HPDE6-E6E7 (cell line): Measurements from ENCODE around the gene PIRT.
"Not testable (repeated sequence)": the region's sequence is repeated elsewhere in the genome, so short reads cannot be mapped to it uniquely, and the experiment has no call there.

Experiments used
- DNase-seq: peaks from one replicate; pipeline ENCODE4 v3.0.0; 2011; ENCODE audit warnings: missing footprints; ENCODE audit errors: extremely low spot score

The PIRT gene

DNA sequence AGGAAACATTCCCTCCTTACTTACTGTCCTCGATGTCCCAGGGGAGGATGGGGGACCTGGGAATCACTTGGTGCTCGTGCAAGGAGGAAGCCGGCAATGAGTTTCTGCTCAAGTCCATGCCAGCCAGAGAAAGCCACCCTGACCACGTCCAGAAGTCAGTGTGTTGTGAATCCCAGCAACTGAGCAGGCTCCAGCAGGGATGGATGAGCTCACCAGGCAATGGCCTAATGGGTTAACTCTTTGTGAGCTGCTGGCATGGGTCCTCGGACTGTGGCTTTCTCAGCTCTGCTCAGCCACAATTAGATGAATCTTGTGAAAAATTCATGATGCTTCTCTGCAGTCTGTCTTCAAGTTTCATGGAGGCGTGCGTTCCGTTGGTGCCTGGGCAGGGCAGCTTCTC is at the start of gene PIRT:
Gene PIRT, minus strand, starts transcription at position 167 of the 400 bp plus-strand sequence. CDS start 12,442 bp downstream, outside the sequence.
- DNase-seq, result no peak

DNA sequence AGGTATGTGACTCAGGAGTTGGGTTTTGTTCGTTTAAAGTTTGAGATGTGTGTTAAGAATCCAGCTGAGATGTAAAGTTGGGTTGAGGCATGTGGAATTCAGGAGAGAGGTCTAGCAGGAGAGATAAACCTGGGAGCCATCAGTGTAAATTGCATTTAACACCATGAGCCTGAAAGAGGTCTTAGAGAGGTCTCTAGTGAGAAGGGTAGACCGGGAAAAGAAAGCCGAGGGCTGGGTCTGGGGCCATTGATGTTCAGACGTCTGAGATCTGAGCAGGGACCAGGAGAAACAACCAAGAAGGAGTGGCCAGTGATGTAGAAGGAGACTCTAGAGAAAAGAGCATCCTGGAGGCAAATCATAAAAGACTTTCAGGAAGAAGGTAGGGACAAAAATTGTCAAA is 44.1 kb upstream of the PIRT start:
- no peak for DNase-seq

DNA sequence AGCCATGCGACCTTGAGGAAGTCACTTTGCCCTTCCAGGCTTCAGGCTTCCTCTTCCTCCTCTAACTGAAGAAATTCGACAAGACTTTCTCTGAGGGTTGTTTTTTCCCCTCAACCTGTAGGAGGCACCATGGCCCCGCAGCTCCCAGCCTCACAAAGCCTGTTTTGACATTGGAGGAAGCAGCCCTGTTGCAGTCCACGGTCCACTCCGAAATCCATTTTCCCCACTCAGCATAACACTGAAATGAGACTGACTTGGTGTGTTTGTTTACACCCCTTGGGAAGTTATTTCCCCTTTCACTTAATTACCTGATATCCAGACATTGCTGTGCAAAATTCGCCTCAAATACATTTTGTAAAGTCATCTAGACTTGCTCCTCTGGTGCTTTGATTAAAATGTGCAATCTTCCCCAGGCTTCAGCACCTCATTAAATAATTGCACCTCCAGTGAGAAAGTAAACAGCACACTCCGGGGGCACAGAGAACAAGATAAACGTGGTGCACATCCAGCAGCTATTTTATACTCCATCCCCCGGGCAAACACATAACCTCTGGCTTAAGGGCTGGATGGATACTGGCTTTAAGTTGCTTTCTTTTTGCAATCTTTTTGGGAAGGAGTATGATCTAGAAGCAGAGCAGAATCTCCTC is 41.4 kb upstream of the PIRT start:
- DNase-seq, result no peak

DNA sequence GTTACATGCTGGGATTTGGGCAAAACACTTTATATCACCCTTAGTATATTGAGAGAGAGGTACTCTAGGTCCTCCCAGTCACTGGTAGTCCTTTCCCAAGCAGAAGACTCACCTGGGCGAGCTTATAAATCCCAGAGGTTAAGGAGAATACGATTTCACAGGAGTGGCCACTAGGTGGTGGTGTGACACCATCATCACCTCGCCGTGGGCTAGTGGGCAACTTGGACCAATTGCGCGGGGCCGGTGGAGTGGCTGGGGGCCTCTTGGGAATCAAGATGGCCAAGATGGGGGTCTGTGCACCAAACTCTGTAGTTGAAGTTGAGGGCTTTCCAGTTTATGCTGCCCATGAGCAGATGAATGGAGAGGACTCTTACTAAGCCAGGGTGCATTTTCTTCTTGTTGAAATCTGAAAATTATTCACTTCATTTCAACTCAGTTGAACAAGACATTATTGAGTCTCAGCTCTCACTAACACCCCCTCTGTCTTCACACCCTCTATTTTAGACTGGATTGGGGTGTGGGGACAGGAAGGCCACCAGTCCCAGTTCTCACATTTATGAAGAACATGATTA is 38.2 kb upstream of the PIRT start:
- DNase-seq, result peak; percentile 17

DNA sequence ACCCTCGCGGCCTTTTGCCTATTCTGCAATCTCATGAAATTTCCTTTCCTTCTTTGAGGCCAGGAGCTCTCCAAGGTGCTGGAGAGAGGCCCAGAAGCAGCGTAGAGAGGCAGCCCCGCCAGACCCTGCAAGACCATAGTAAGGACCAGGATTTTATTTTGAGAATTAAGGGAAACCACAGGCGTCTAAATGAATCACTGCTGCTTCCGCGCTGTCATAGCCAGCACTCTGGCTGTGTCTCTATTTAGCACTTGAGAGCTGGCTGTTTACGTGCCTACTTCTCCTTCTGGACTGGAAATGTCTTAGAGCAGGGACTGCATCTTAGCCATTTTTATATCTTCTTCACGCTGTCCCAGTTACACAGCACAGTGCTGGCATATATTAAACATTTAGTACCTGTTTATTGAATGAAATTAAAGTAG is 37.6 kb upstream of the PIRT start:
- no peak for DNase-seq

DNA sequence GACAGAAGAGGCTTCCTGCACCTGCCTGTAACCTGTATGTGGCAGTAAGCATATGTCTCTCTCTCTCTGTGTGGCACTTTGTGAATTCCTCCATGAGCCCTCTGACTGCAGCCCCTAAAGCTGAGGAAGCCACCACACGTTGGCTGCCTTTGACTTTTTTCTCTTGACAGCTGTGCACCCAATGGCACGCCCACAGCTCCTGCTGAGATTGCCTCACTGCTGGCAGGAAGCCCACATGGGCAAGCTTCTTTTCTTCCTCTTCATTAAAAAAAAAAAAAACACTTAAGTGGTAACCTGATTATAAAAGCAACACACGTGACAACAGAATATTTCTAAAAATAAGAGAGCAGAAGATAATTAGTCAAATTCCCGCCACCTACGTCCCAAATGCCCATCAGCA is 34.0 kb upstream of the PIRT start:
- DNase-seq, result no peak

DNA sequence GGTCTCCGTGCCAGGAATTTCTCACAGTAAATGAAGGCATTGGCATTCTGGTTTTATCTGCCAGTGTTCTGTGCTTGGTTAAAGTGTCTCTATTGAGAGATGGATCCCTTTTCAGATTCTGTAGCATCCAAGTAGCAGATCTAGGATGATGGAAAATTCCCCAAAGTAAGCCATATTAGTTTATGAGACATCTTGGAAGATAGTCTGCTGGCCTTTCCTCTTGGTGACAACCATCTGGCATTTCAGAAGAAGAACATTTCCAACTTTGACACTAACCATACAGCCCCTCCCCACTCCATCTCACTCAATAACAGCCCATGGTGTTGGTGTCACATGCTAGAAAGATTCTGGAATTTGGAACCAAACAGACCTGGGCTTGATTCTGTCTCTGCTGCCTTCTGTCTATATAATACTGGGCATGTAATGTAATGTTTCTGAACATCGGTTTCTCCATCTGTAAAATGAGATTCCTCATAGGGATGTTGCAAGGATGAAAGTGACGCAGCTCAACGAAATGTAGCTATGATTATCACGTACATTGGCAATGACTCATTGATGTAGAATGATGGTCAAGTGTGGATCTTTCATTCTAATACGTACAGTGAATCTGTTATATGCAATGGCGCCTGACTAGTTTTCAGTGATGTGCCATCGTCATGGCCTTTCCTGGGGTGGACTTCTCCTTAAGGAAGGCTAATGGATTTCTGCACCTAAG is 32.6 kb upstream of the PIRT start:
- no peak for DNase-seq

DNA sequence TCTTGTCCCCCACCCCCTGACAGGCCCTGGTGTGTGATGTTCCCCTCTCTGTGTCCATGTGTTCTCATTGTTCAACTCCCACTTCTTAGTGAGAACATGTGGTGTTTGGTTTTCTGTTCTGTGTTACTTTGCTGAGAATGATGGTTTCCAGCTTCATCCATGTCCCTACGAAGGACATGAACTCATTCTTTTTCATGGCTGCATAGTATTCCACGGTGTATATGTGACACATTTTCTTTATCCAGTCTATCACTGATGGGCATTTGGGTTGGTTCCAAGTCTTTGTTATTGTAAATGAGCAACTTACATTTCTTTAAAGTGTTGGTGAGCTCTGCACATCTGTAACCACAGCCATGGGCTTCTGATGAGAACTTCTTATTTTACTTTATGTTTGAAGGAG is 30.9 kb upstream of the PIRT start:
- DNase-seq, result not testable (repeated sequence)

DNA sequence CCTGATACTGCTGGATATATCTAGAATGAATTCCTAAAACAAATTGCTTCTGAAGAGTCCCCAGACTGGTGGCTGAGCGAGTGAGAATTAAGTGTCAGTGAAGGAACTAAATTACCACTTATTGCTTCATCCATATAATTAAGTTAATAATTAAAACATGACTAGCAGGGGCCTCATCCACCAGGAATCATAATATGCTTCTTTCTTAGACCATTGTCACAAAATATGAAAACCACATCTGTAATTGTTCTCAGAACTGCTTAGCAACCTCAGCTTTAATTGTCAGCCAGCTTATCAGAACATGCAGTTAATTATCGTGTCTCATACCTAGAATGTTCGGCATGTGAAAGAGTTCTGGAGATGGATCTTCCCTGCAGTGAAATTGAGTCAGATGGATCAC is 21.2 kb upstream of the PIRT start:
- no peak for DNase-seq

DNA sequence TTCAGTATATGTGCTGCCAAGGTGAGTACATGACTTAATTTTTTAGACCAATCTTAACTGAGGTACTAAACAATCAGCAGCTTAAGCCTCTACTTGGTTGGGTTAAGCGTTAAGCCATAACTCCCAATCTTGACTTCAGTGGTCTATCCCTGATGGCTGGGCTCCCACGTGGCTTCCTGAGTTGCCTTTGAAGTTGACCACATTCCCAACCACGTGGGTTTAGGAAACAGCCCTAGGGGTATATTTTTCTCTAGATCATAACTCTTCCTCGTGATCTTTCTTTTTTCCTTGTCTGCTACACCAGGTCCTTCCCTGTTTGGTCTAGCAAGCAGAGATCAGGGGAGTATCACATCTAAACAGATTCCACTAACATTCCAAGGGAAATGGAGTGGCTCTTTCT is 20.1 kb upstream of the PIRT start:
- DNase-seq, result no peak

DNA sequence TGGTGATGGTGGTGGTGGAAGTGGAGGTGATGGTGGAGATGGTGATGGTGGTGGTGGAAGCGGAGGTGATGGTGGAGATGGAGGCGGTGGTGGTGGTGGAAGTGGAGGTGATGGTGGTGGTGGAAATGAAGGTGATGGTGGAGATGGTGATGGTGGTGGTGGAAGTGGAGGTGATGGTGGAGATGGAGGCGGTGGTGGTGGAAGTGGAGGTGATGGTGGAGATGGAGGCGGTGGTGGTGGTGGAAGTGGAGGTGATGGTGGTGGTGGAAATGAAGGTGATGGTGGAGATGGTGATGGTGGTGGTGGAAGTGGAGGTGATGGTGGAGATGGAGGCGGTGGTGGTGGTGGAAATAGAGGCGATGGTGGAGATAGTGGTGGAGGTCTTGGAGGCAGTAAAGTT is 8.7 kb upstream of the PIRT start:
- not testable (repeated sequence) for DNase-seq

DNA sequence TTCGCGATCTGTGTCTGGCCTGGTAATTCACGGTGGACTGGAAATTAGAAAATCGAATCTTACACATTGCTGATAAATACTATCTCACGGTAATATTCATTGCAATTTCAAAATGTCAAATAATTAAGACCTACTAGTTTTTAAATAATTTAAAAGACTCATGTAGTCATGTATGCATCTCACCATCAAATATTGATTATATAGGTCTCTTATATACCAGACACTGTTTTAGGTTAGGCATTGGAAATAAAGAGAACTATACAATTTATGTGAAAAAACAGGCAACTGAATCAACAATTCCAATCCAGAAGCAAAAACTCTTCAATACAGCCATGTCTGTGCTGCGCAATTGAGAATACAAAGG is 7.5 kb upstream of the PIRT start:
- no peak for DNase-seq

DNA sequence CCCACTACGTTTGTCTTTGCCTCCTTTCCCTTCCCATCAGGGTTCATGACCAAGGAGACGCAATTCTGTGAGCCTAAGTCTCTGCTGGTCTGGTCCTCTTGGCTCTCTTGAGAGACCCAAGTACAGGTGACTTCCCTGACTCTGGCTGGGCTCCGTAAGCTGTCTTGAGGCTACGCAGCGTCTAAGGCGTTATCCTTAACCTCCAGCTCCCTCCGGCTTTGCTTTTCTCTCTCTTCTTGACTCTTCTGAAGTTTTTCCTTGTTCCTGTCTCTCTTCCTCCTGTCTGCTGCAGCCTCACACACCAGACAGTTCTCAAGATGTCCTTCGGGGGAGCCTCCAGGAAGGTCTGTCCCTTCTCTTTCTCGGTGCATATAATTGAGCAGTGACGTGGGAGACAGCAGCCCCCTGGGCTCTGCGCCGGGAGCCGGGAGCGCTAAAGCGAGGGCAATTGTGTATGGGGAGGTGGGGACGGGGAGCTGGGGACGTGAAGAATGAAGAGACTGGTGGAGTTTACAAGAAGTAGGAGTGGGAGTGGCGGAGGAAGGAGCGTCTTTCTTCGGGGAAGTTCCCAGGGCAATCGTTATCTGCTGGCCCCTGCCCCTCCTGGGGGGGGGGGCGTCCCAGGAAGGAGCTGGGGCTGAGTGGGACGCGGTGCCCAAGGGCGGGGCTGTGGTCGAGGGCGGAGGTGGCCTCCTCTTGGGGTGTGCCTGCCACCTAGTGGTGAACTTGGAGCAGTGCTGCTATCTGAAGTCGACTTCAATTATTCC is 6.9 kb upstream of the PIRT start:
- DNase-seq, result peak; percentile 48

DNA sequence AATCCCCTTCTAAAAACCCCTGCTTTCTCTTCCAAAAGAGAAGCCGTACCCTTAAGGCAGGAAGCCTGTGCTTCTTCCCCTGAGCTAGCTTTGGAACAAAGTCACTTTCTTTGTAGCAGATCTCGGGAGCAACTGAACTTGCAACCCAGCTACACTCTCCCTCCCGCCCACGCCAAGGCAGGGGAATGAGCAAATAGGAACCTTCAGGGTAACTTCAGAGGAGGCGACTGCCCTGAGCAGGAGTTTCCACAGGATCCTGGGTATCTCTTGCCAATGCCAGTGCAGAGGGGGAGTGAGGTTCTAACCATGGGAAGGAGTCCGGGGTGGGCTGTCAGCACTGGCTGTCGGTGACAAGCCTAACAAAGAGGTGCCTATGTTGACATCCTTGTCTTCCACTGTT is 5.9 kb upstream of the PIRT start:
- DNase-seq, result no peak

DNA sequence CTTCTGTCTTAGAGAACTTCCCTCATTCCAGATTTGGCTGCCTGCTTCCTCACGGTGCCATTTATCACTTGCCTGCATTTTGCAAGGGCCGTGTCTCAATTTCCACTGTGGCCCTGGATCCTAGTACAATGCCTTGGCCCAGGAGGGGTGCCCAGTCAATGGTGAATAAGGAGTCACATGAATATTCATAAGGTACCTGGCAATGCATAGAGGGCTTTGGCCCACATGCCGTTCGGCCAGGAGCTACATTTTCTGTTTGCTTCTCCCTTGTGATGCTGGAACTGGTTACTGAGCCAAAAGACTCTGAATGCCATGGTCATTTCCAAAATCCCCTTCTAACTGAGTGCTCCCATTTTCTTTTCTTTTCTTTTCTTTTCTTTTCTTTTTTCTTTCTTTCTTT is 4.8 kb upstream of the PIRT start:
- DNase-seq, result no peak

DNA sequence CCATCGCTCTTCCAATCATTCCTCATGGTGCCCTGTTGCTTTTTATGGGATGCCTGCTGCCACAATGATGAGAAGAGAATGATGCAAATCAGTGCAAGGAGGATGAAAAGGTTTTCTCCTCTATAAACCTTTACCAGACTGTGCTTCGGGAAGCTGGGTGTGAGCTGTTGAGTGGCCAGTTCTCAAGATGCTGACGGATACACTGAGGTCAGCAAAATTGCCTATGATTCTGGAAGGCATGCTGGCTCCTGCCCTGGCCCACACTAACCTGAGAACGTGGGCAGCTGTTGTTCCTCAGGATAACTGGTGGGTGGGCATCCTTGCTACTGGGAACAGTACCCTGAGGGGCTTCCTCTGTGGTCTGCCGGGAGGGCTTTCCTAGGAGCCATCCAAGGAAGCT is 795 bp upstream of the PIRT start:
- DNase-seq, result no peak

DNA sequence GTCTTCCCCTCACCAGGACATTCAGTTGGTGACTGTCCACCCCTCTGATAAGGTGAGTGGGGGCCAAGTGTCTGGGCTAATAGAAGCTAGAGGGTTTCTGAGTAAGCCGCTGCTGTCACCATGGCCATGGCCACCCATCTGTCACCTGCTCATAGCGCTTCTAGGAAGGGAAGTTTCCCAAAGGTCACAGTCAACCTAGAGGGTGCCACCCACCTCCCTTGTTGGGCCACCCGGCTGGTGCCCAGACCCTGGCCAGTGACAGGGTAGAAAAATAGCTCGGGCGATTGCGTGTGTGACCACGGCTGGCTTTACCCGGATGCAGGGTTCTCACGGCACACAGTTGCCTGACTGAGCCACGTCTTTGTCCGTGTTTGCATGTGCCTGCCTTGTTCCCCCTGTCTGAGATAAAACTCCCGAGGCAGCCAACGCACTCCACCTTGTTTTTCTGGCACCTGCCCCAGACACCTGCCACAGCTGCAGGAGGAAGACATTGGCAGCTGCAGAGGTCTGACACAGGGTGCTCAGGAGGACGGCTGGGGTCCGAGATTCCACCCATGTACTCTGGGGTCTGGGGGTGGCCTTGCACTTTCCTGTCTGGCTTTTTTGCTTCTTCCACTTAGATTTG is 809 bp downstream of the PIRT start:
- DNase-seq, result no peak

DNA sequence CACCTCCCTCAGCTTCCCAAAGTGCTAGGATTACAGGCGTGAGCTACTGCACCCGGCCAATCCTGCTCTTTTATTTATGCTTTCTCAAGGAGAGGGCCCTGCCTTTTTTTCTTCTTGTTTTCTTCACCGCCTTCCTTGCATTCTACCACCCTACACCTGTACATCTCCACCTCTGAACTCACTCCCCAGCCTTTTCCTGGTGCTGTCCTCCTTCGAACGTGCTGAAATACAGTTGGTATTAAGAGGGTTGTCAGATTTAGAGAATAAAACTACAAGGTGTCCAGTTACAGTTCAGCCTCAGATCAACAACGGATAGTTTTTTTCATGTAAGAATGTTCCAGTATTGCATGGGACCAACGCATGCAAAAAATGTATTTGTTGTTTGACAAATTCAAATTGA is 1.7 kb downstream of the PIRT start:
- no peak for DNase-seq

DNA sequence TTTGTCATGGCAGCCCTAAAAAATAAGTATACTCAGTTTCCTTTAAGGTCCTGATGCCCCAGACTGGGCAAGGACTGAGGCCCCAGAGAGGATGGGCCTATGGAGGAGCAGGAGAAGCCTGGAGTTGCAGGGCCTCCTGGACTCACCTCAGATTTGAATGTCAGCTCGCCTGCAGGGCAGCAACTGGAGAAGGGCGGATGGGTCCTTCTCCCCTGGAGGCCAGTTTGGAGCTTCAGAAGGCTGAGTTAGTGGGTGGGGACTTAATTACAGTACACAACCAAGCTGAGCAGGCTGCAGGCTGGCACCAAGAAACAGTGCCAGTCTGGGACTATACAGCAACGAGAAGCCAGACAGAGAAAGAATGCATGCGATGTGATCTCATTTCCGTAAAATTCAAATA is 6.2 kb downstream of the PIRT start:
- DNase-seq, result no peak

DNA sequence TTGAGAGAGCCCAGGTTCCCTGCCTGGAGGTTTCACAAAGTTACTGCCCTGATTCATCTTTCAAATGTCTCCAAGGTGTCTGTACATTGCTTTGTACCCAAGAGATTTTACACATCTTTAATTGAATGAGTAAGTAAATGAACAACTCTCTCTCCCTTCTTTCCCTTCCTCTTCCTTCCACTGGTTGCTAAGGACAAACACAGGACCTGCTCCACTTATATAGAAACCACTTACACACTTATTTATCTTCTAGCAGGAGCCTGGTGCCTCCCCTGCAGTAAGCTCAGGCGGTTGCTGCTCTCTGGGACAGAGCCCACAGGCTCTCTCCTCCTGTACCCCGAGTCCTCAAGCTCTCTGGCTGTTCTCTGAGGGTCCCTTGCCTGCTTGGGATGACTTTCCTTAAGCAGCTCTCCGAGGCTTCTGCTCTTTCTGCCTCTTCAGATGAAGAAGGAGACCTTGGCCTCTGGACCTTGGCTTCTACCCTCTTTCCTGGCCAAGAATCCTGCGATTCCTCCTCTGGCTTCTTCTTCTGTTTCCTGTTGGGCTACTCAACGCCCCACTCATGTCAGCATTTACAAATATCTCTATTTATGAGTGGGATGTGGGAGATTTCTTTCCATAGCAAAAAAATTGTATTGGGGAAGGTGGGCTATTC is 9.9 kb downstream of the PIRT start:
- DNase-seq, result no peak

DNA sequence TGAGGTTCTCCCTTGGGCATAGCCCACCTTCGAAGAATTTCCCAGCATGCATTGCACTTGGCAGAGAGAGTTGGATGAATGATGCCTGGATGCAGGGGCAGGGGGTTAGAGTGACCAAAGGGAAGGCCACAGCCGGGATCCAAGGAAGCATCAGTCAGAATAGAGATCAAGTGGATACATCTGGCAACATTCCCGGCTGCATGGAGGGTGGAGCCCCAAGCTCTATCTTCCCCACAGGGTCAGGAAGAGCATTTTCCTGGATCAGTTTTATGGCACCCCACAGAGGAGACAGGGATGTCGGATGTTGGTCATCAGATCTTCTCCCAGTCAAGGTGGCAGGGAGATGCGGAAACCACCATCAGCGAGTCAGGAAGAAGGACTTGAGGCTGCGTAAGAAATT is 13.0 kb downstream of the PIRT start:
- no peak for DNase-seq

DNA sequence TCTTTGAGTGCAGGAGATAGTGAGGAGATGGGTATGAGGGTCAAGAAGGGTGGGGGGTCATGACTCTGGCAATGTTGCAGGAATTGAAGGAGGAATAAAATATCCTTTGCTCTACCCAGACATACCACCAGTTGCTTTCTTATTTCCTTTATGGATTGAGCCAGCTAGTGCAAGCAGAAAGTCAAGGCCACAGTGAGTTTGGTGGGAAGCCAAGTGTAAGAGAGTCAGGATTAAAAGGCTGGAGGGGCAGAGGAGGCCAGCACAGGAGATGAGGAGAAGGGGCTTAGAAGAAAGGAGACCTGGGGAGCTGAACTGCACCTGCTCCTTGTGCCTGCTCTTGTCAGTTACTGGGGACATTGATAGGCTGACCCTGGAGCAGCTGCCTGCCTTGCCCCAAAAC is 16.1 kb downstream of the PIRT start:
- no peak for DNase-seq
